SK-MEL-5 (cell line): ENCODE results near the gene MIER3. TPM values are rescaled to one million over a fixed set of nuclear protein-coding genes. Genes with fewer than 3 reads are reported as not detected.
"Not testable (repeated sequence)": the region's sequence is repeated elsewhere in the genome, so short reads cannot be mapped to it uniquely, and the experiment has no call there.

Source experiments
- DNase-seq: peaks from one replicate; pipeline ENCODE4 v3.0.0-alpha.2; 2016; ENCODE audit warnings: low read depth, low spot score
- in situ Hi-C: cut with HindIII; loops from 2 replicates; pipeline ENCODE4 v1.10.0; 2016; ENCODE audit warnings: low sequenced_read_pairs, high pct_unique_total_duplicates, low pct_unique_long_range_greater_than_20kb
- polyA plus RNA-seq, 2 experiments: library from polyadenylated mRNA; depleted of rRNA; stranded (reverse); fragments of >200 nt; gene quantifications; 2 replicates each; pipeline ENCODE4 v1.2.3, GENCODE V29; 2015
- total RNA-seq: library from RNA; depleted of rRNA; stranded (reverse); fragments of >200 nt; shearing (Covaris generic); gene quantifications from 2 replicates; pipeline ENCODE4 v1.2.3, GENCODE V29; 2014; rRNA removed

MIER3 gene, protein sequence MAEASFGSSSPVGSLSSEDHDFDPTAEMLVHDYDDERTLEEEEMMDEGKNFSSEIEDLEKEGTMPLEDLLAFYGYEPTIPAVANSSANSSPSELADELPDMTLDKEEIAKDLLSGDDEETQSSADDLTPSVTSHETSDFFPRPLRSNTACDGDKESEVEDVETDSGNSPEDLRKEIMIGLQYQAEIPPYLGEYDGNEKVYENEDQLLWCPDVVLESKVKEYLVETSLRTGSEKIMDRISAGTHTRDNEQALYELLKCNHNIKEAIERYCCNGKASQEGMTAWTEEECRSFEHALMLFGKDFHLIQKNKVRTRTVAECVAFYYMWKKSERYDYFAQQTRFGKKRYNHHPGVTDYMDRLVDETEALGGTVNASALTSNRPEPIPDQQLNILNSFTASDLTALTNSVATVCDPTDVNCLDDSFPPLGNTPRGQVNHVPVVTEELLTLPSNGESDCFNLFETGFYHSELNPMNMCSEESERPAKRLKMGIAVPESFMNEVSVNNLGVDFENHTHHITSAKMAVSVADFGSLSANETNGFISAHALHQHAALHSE
- 33.7 and 36.3 TPM in 2 replicates for total RNA-seq
- 18.5 and 34.0 TPM in 2 replicates for polyA plus RNA-seq (2015; cell fraction: cytosol; rRNA removed)
- polyA plus RNA-seq (2015; cell fraction: nucleus; rRNA removed) = 63.4 and 69.8 TPM in 2 replicates

- DNase-seq = peak; percentile 78
- in situ Hi-C loops = no loop called here
Measured at GRCh38 chr5:56951946-56952691, at the start of gene MIER3. Gene MIER3, minus strand, starts transcription at chr5:56952123. Its CDS starts 21 bp downstream, at chr5:56952102.

- DNase-seq = no peak
- in situ Hi-C loops = no loop called here
Measured at GRCh38 chr5:56995596-56995995, 43.7 kb upstream of the MIER3 start.

- no peak for DNase-seq
- in situ Hi-C loops = no loop called here
Measured at GRCh38 chr5:56993241-56993640, 41.3 kb upstream of the MIER3 start.

GRCh38 chr5:56989676-56990075, 37.8 kb upstream of the MIER3 start:
- in situ Hi-C loops = no loop called here
- DNase-seq = no peak

DNA sequence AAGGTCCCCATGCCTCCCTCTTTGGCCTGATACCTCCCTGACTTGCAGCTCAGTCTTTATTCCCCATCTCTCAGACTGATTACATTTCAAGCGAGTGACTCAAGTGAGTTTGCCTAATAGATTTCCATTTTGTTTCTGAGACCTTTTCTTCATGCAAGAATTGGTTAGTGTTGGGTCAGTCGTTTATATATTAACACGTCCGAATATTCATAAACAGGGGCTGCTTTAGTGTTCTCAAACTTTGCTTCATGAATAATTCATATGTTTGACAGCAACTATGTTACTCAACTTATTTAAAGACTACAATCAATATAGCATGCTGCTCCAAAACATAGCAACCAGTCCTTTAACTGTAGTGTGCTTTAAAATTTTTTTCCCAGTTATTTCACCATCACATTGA, 36.6 kb upstream of the MIER3 start:
- in situ Hi-C loops = no loop called here
- DNase-seq = no peak

DNA sequence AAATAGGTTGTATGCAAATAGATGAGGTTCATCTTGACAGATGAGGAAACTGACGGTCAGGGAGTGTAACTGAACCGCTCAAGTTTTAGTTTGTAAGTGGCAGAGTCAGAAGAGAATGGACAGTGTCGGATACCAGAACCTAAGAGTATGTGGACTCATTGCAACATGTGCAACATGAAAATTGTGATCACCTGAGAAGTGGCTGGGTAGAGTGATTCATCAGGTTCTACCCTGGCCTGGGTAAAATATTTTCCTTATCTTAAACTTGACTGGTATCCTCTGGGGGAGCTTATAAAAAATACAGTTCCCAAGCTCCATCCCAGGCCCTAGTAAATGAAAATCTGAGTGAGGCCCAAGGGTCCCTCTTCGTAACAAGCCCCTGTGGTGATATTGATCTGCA, 35.2 kb upstream of the MIER3 start:
- DNase-seq = no peak
- in situ Hi-C loops = no loop called here

- peak; percentile 32 for DNase-seq
- in situ Hi-C loops = no loop called here
Measured at GRCh38 chr5:56986626-56986947, 34.7 kb upstream of the MIER3 start.

- no peak for DNase-seq
- in situ Hi-C loops = no loop called here
Measured at GRCh38 chr5:56985936-56986625, 34.2 kb upstream of the MIER3 start.

DNA sequence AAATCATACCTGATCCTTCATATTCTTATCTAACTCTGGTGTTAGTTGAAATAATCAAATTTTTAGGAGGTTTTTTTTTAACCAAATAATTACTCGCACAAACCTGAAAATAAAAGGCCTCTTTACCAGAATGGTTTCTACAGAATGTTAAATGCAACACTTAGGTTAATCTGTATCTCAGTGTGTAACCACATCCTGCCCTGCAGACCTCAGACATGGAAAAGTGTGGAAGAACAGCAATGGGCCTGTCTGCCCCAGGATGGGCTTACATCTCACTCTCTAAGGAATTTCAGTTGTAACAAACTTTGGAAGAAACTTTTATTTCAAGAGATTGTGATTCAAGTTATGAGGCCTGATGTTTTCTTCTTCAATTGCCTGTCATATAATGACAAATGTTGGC, 32.5 kb upstream of the MIER3 start:
- no peak for DNase-seq
- in situ Hi-C loops = no loop called here

DNA sequence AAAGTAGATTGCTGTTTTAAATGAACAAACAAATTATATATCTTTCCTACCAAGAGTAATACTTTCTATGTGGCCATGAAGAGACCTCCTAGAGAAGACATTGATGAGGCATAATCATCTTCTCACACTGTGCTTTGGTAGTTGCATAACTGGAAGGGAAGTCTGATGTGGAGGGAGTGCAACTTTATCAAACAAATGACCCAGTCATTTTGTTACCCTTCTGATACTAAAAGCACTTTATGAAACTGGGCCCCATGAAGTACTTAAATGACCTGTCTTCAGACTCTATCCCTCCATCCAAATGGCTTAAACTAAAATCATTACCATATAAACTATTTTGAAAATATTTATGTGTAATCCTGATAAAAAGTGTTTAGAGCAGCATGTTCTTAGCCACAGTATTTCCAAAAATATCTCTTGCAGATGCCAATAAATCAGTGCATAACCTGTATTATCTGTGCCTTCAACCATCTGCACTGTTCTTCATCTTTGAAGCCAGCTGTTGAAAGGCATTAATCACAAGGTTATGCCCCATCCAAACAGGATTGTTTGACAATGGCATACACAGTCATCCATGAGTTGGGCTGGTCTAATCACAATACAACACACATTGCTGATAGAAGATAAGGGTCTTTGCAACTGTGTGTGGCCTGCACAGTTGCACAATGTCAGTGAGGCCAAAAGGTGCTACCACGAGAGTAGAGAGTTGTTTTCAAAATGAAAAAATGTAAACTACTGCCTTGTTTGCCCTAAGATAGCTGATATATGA, 31.9 kb upstream of the MIER3 start:
- DNase-seq = no peak
- in situ Hi-C loops = no loop called here

DNA sequence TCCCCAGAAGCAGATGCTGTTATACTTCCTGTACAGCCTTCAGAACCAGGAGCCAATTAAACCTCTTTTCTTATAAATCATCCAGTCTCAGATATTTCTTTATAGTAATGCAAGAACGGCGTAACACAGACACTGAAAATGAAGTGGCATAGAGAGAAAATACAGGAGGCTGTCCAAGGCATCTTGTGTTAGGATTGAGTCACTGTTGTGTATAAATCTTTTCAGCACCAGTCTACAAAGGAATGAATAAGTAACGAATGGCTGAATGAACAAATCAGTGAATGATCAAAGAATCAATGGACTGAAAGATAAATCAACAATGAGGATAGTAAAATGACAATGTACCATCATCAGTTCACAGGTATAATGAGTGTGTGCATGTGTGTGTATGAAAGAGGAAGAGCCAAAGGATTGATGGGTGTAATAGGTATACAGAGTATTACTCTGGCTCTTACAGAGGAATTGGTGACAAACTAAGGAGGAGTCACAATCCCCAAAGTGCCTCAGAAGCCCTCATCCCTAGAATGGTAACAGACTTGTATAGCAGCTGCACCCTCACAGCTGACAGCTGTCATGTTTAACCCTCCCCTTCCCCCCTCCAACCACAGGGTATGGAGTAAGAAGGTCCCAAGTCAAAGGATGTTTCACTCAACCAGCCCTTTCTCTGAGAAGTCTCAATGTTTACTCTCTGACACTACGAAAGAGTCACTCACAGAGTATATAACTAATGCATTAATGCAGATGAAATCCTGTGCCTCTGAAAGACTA, 29.8 kb upstream of the MIER3 start:
- in situ Hi-C loops = no loop called here
- DNase-seq = no peak

- no peak for DNase-seq
- in situ Hi-C loops = no loop called here
Measured at GRCh38 chr5:56979968-56980367, 28.0 kb upstream of the MIER3 start.

DNA sequence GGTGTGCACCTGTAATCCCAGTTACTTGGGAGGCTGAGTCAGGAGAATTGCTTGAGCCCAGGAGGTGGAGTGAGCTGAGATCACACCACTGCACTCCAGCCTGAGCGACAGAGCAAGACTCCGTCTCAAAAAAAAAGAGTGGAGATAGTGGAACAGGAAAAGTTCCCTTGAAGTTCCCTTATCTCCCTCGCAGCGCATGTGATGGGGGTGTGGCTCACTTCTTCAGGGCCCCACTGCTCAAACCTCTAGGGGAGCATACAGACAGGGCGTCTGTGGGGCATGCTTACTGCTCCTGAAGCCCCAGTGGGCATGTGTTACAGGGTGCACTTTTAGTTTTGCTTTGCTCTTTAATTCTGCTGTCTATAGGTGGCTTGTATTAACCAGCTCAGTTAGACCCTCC, 27.6 kb upstream of the MIER3 start:
- DNase-seq, in situ Hi-C loops: not testable (repeated sequence)

GRCh38 chr5:56977822-56978221, 25.9 kb upstream of the MIER3 start:
- in situ Hi-C loops = no loop called here
- DNase-seq = no peak

DNA sequence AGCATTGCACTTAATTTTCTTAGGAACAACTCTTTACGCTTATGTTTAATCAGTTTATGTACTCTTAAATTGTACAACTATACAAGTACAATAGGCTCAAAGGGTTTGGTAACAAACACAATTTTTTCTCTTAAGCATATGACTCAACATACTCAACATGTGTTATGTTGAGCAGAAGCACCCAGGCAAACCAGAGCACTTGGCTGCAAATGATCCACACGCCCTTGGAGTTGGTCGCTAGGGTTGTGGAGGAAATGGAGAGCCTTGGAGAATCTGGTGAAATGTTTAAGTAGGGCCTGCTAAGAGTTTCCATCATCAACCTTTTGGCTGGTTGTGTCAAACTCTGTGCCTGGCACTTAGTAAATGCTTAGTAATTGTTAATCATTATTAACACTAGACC, 25.1 kb upstream of the MIER3 start:
- DNase-seq = no peak
- in situ Hi-C loops = no loop called here

- in situ Hi-C loops = no loop called here
- no peak for DNase-seq
Measured at GRCh38 chr5:56974241-56974640, 22.3 kb upstream of the MIER3 start.

DNA sequence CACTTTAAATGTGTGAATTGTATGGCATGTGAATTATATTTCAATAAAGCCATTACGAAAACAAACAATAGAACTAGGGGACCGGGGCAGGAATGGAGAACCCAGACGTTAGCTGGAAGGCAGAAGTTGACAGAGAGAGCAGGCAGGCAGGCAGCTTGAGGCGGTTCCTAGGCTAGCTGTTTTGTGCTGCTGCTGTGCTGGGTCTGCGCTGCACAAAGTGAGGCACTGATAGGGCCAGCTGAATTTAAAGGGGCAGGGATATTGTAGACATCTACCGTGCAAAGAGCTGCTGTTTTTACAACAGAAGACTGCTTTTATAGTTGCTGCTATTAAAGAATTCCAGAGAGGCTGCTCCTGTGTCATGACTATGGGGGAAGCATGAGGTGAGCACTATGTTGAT, 21.6 kb upstream of the MIER3 start:
- DNase-seq = no peak
- in situ Hi-C loops = no loop called here
